Panc1 (cell line): ENCODE results near the gene CD4. TPM values are rescaled to one million over a fixed set of nuclear protein-coding genes. Genes with fewer than 3 reads are reported as not detected.

Experiments used
- ATAC-seq: fragments of 200-7000 bp; cut with Tn5 transposase; 2 replicates; pipeline ENCODE4 v1.9.1; 2020; ENCODE audit warnings: mild to moderate bottlenecking, moderate library complexity
- BruUV-seq: library from RNA; stranded (reverse); fragments of 400-500 nt; replicated peaks from 2 replicates; lab custom pipeline; 2021; lab: Mats Ljungman, UMichigan
- CTCF ChIA-PET: fragments of 300-600 bp; sonication (Branson Sonifier 250); formaldehyde crosslinking; loops from one replicate; lab custom pipeline; 2022; ENCODE audit warnings: antibody characterized with exemption; lab: Charles Lee
- POLR2A ChIA-PET: fragments of 300-600 bp; sonication (Branson Sonifier 250); formaldehyde crosslinking; loops from one replicate; lab custom pipeline; 2022; ENCODE audit warnings: antibody characterized with exemption; lab: Charles Lee
- DNase-seq: peaks from one replicate; pipeline ENCODE4 v3.0.0-alpha.2; 2010; ENCODE audit warnings: low read depth, low spot score
- H3K27ac ChIP-seq: 2 replicates; pipeline ENCODE4 v1.5.1; 2011; ENCODE audit warnings: mild to moderate bottlenecking, low read length, inconsistent platforms
- H3K27me3 ChIP-seq: fragments of 200-500 bp; sonication (Bioruptor generic); 2 replicates; pipeline ENCODE4 v1.6.0; 2014; ENCODE audit warnings: low read length, inconsistent platforms; ENCODE audit not compliant: control insufficient read depth, insufficient read depth
- H3K36me3 ChIP-seq: fragments of 200-500 bp; sonication (Bioruptor generic); 2 replicates; pipeline ENCODE4 v1.5.1; 2014; ENCODE audit warnings: inconsistent platforms, mild to moderate bottlenecking, low read length, moderate library complexity; ENCODE audit not compliant: control insufficient read depth, insufficient read depth
- H3K4me1 ChIP-seq: 2 replicates; pipeline ENCODE4 v1.5.1; 2011; ENCODE audit warnings: inconsistent platforms, mild to moderate bottlenecking, low read length, moderate library complexity; ENCODE audit not compliant: control insufficient read depth, insufficient read depth
- H3K4me3 ChIP-seq, 2 experiments: 2 replicates each; pipeline ENCODE4 v1.5.1; 2011 to 2012; ENCODE audit warnings: low read depth in 2 of 2, low read length in 2 of 2, mild to moderate bottlenecking in 2 of 2, inconsistent platforms in 1 of 2, moderate library complexity in 1 of 2
- H3K9me3 ChIP-seq: fragments of 200-500 bp; sonication (Bioruptor generic); 2 replicates; pipeline ENCODE4 v1.5.1; 2014; ENCODE audit warnings: low read depth, mild to moderate bottlenecking, inconsistent platforms, low read length, moderate library complexity; ENCODE audit not compliant: control insufficient read depth, insufficient read depth
- CTCF ChIP-seq: fragments of 450-650 bp; IDR thresholded peaks from 2 replicates; pipeline ENCODE4 v1.5.1; 2017; ENCODE audit warnings: mild to moderate bottlenecking
- POLR2AphosphoS5 ChIP-seq: IDR thresholded peaks from 2 replicates; pipeline ENCODE4 v1.6.1; 2012; ENCODE audit warnings: mild to moderate bottlenecking, low read depth, low read length, moderate library complexity
- REST ChIP-seq, 2 experiments: IDR thresholded peaks; 2 replicates each; pipeline ENCODE4 v1.6.1; 2011 to 2012; ENCODE audit warnings: low read depth in 2 of 2, control low read depth in 1 of 2, low read length in 1 of 2, mild to moderate bottlenecking in 1 of 2, moderate library complexity in 1 of 2; ENCODE audit not compliant: insufficient read depth in 1 of 2
- SIN3A ChIP-seq: IDR thresholded peaks from 2 replicates; pipeline ENCODE4 v1.6.1; 2012; ENCODE audit warnings: low read depth, mild to moderate bottlenecking, low read length, moderate library complexity, borderline replicate concordance; ENCODE audit not compliant: insufficient read depth
- TCF7L2 ChIP-seq: IDR thresholded peaks from 2 replicates; pipeline ENCODE4 v1.6.1; 2011; ENCODE audit warnings: mild to moderate bottlenecking, low read depth, low read length, inconsistent platforms
- in situ Hi-C: cut with HindIII; loops from 2 replicates; pipeline ENCODE4 v1.10.0; 2016; ENCODE audit warnings: low sequenced_read_pairs, low pct_unique_long_range_greater_than_20kb
- intact Hi-C: fragments of 100-400 bp; cut with micrococcal nuclease; formaldehyde crosslinking; loops from one replicate; pipeline ENCODE4 v1.10.0; 2022; ENCODE audit not compliant: unreplicated experiment
- total RNA-seq: library from RNA; stranded (reverse); gene quantifications from one replicate; pipeline ENCODE4 v1.2.1, GENCODE V29; 2021; ENCODE audit not compliant: unreplicated experiment

The CD4 gene
- total RNA-seq, 1 experiment from 2014 or later = 0.23 TPM

- no peak for TF ChIP-seq CTCF
These were observed 38.1 kb downstream of the CD4 start (continued) for GRCh38 chr12:6827437-6827911.

GRCh38 chr12:6827982-6828780 is 38.9 kb downstream of the CD4 start, which contains the start of gene P3H3:
P3H3 (plus strand) TSS chr12:6828407; CDS start chr12:6828441, 34 bp downstream.
- in situ Hi-C loops = no loop called here
- Histone ChIP-seq H3K4me1 (peaks cover 10% of the 10 kb centered on the region; the same call in 1 of the 2 replicates), H3K4me3 (peak within 1 kb of the TSS; percentile 65 to 67), H3K36me3 (no peaks in the 10 kb centered on the region), H3K27me3 (no peaks in the 10 kb centered on the region), H3K27ac (peak within 1 kb of the TSS; percentile 63), H3K9me3 (no peaks in the 10 kb centered on the region)
- TF ChIP-seq CTCF = peak; percentile 54
- TF ChIP-seq SIN3A = no peak
- no TSS peak for BruUV-seq
- intact Hi-C loops = loop anchor here (5.0 kb wide), 1 partner anchor 76 kb away; the partner anchor contains the start of gene MLF2
- POLR2A ChIA-PET = no interaction called here
- CTCF ChIA-PET = no interaction called here
- ATAC-seq = no peak; the same call in 1 of the 2 replicates
- DNase-seq = no peak

- BruUV-seq = no TSS peak
- Histone ChIP-seq H3K27ac (peak overlapping the region; percentile 63), H3K9me3 (no peaks in the 10 kb centered on the region), H3K4me3 (peak overlapping the region; percentile 65 to 67), H3K4me1 (peaks cover 10% of the 10 kb centered on the region; the same call in 1 of the 2 replicates), H3K27me3 (no peaks in the 10 kb centered on the region), H3K36me3 (no peaks in the 10 kb centered on the region)
- intact Hi-C loops (loop anchor here (5.0 kb wide), 1 partner anchor 77 kb away; the partner anchor contains the start of gene MLF2), in situ Hi-C loops (no loop called here)
- ATAC-seq = peak; percentile 42; the same call in 1 of the 2 replicates
- TF ChIP-seq TCF7L2 = no peak
- TF ChIP-seq SIN3A = no peak
- TF ChIP-seq POLR2AphosphoS5 = no peak
- no peak for TF ChIP-seq REST (IDR thresholded peaks at IDR 0.05; ENCODE audit: insufficient read depth in 1 of 2, low read depth in 2 of 2, low read length in 1 of 2)
- no peak; the same call in none of the 2 replicates for TF ChIP-seq CTCF
- no peak for DNase-seq
- CTCF ChIA-PET = interaction anchor here (0.6 kb wide), 1 partner anchor 118 kb away, joined by 5 read pairs; no protein-coding TSS in a partner anchor
- POLR2A ChIA-PET = no interaction called here
These were observed 39.6 kb downstream of the CD4 start for GRCh38 chr12:6828781-6829535.
